GM12875 (cell line): Measurements from ENCODE around the gene RAPGEF5.

Experiments used
- H3K4me3 ChIP-seq: one replicate; pipeline ENCODE4 v1.5.1; 2011; ENCODE audit warnings: low read depth, low read length, control low read depth
- TF ChIP-seq, protein P1 (sequence below): IDR thresholded peaks from 2 replicates; pipeline ENCODE4 v1.5.1; 2011; ENCODE audit warnings: low read depth, mild to moderate bottlenecking, control low read depth, inconsistent platforms, low read length, moderate library complexity, borderline replicate concordance; ENCODE audit not compliant: insufficient read depth

RAPGEF5 gene, protein sequence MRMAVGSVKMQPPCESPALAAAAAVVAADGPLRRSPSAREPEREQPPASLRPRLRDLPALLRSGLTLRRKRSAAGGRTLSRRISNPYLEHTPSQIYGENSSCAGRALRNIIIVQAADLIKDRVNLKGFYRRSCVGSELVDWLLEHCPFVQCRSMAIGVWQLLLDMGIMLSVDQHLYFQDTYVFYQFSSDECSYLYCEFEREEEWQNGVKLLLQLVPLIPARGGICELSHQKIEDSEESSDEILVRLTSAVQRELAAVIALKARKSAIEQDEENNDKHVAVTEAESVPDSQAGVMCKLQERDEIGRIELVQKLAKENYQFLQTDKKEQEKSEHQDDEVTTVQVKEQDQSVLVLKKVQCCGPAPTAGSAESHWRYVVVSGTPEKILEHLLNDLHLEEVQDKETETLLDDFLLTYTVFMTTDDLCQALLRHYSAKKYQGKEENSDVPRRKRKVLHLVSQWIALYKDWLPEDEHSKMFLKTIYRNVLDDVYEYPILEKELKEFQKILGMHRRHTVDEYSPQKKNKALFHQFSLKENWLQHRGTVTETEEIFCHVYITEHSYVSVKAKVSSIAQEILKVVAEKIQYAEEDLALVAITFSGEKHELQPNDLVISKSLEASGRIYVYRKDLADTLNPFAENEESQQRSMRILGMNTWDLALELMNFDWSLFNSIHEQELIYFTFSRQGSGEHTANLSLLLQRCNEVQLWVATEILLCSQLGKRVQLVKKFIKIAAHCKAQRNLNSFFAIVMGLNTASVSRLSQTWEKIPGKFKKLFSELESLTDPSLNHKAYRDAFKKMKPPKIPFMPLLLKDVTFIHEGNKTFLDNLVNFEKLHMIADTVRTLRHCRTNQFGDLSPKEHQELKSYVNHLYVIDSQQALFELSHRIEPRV

DNA sequence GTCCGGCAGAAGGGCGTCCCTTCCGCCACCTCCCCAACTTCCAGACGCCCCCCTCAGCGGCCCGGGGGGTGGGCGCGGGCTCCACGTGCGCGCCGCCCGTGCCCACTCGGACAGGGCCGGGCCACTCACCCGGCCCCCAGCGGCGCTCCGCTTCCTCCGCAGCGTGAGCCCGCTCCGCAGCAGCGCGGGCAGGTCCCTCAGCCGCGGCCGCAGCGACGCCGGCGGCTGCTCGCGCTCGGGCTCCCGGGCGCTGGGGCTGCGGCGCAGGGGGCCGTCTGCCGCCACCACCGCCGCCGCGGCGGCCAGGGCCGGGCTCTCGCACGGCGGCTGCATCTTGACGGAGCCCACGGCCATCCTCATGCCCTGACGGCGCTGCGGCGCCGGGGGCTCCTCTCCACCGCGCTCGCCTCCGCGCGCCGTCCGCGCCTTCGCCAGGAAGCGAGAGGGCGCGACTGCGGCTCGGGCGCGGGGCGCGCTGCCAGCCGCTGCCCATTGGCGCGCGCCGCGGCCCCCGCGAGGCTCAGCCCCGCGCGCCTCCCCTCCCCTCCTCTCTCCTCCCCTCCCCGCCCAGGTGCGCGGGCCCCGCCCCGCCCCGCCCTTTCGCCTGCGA, at the start of gene RAPGEF5:
Gene RAPGEF5 (minus strand): TSS at position 454 of the 610 bp plus-strand sequence. CDS start 94 bp downstream, at position 360.
- TF ChIP-seq, protein P1, sequence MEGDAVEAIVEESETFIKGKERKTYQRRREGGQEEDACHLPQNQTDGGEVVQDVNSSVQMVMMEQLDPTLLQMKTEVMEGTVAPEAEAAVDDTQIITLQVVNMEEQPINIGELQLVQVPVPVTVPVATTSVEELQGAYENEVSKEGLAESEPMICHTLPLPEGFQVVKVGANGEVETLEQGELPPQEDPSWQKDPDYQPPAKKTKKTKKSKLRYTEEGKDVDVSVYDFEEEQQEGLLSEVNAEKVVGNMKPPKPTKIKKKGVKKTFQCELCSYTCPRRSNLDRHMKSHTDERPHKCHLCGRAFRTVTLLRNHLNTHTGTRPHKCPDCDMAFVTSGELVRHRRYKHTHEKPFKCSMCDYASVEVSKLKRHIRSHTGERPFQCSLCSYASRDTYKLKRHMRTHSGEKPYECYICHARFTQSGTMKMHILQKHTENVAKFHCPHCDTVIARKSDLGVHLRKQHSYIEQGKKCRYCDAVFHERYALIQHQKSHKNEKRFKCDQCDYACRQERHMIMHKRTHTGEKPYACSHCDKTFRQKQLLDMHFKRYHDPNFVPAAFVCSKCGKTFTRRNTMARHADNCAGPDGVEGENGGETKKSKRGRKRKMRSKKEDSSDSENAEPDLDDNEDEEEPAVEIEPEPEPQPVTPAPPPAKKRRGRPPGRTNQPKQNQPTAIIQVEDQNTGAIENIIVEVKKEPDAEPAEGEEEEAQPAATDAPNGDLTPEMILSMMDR, result no peak
- H3K4me3 ChIP-seq, result peak within 1 kb of the TSS; percentile 58

- TF ChIP-seq, protein P1, result no peak
- no peak overlapping the region for H3K4me3 ChIP-seq
Observed at GRCh38 chr7:22406715-22407114, 49.8 kb upstream of the RAPGEF5 start.

GRCh38 chr7:22404421-22405023, 47.6 kb upstream of the RAPGEF5 start:
- TF ChIP-seq, protein P1, result no peak
- H3K4me3 ChIP-seq, result no peak overlapping the region

- H3K4me3 ChIP-seq, result no peak overlapping the region
- TF ChIP-seq, protein P1, result no peak
Observed at GRCh38 chr7:22403344-22403743, 46.4 kb upstream of the RAPGEF5 start.

DNA sequence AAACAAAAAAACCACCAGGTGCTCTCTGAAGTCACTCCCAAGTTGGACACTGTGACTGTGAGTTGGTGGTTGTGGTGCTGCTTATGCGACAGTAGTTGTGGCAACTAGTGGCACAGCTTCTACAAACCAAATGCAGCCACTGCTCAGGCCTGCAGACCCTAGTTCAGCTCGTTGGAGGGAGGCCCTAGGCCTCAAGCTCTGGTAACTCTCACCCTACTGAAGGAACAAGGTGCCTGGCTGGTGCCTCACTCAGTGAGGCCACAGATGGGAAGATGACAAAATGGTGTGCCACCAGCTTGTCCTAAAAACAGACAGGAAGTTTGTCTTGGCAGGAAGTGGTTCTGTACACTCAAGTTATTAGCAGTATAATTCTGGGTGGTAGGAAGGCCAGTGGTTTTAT, 45.3 kb upstream of the RAPGEF5 start:
- TF ChIP-seq, protein P1, result no peak
- H3K4me3 ChIP-seq, result no peak overlapping the region

DNA sequence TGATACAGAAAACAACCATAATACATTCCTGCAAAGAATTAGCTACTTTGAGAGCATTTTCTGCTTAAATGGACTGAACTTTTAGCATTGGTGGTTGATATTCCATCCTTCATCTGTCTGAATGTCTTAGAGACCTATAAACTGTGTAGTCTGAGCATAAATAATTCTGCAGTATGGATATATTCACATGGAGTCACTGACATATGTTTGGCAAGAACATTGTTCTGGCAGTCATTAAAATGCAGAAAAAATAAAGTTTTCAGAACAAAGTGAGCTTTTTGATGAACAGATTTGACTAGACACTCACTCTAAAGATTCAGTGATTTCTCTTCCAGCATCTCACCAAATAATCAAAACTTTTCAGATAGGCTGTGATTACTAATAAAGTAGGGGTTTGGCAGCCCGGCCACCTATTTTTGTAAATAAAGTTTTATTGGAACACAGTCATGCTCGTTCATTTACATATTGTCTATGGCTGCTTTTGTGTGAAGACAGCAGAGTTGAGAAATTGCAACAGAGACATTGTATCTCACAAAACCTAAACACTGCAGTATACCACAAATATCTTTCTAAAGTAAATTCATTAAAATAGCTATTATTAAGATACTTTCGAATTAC, 44.1 kb upstream of the RAPGEF5 start:
- TF ChIP-seq, protein P1, result no peak
- H3K4me3 ChIP-seq, result no peak overlapping the region
